Thyroid gland (tissue), 4 donors: ENCODE measurements around the gene LRRC4C. TPM values are rescaled to one million over a fixed set of nuclear protein-coding genes. Genes with fewer than 3 reads are reported as not detected.

Experiments
- DNase-seq, 2 donors: peaks; one replicate each; pipeline ENCODE4 v3.0.0-alpha.2; 2019
- H3K27ac ChIP-seq, 3 donors: fragments of 200-600 bp; sonication (generic); 1 replicate in 2 of 3; 2 replicates in 1 of 3; pipeline ENCODE4 v1.5.1; 2016 to 2019; ENCODE audit warnings: mild to moderate bottlenecking in 1 of 3, moderate library complexity in 1 of 3
- H3K27me3 ChIP-seq: fragments of 200-600 bp; sonication (generic); one replicate; pipeline ENCODE4 v1.5.1; 2019
- H3K36me3 ChIP-seq, 2 donors: fragments of 200-600 bp; sonication (generic); one replicate each; pipeline ENCODE4 v1.5.1; 2016 to 2019
- H3K4me1 ChIP-seq, 2 donors: fragments of 200-600 bp; sonication (generic); one replicate each; pipeline ENCODE4 v1.5.1; 2017 to 2019
- H3K4me3 ChIP-seq, 3 donors: fragments of 200-600 bp; sonication (generic); replicated peaks in 1 of 3; 1 replicate in 2 of 3; 2 replicates in 1 of 3; pipeline ENCODE4 v1.5.1; 2016; ENCODE audit warnings: mild to moderate bottlenecking in 1 of 3
- H3K9me3 ChIP-seq: fragments of 200-600 bp; sonication (generic); one replicate; pipeline ENCODE4 v1.5.1; 2017
- POLR2A ChIP-seq, 2 donors: fragments of 450-650 bp; IDR thresholded peaks; one replicate each; pipeline ENCODE4 v1.6.1; 2017; ENCODE audit warnings: antibody characterized with exemption in 2 of 2, mild to moderate bottlenecking in 2 of 2, moderate library complexity in 1 of 2
- WGBS, 2 donors: methylation state at CpG; one replicate each; pipeline ENCODE4 v1.1.5; 2017; 5-methylcytosine and 5-hydroxymethylcytosine counted together
- intact Hi-C: fragments of 100-400 bp; cut with DNase I; formaldehyde crosslinking; loops from one replicate; pipeline ENCODE4 v1.15.1; 2023
- total RNA-seq, 4 donors: library from RNA; depleted of rRNA; stranded (reverse); fragments of >200 nt; gene quantifications; one replicate each; pipeline ENCODE4 v1.2.3, GENCODE V29; 2016
- TF ChIP-seq, protein P1 (sequence below), 6 experiments: fragments of 200-600 bp in 3 of 6; fragments of 450-650 bp in 3 of 6; sonication (generic) in 3 of 6; IDR thresholded peaks; one replicate each; pipeline ENCODE4 v1.5.1; 2016 to 2019; ENCODE audit warnings: antibody characterized with exemption in 6 of 6, mild to moderate bottlenecking in 2 of 6, inconsistent platforms in 1 of 6, moderate library complexity in 1 of 6

The LRRC4C gene
- total RNA-seq, 4 donors from 2014 or later, result 4.6 to 13.9 (median 7.8) TPM

DNA sequence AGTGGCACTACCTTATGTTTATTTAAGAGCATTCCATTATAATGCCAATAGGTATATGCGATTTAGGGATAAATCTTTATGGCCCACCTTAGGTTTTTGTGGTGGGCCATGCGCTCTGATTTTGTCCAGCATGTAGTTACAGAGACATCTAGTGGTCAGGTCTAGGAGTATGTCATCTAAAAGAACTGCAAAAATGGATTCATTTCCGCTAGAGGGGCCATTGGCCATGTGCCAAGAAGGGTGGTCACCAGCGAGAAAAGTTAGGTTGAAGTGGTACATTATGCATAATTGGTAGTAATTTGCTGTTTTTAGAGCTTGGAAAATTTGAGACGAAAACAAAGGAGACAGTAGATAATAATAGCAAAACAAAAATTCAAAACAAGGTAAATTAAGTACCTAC is 27.7 kb downstream of the LRRC4C start:
- 50 to 51% methylated on average over 5 of the region's 5 CpGs for WGBS, 2 donors
- Histone ChIP-seq H3K27ac (no peak overlapping the region), H3K36me3 (no peaks in the 10 kb centered on the region), H3K27me3 (no peaks in the 10 kb centered on the region), H3K4me3 (no peak overlapping the region), H3K4me1 (no peaks in the 10 kb centered on the region), H3K9me3 (no peaks in the 10 kb centered on the region)
- intact Hi-C loops, result no loop called here
- DNase-seq, result peak in 1 of 2 donors; percentile 5
- TF ChIP-seq, protein P1, sequence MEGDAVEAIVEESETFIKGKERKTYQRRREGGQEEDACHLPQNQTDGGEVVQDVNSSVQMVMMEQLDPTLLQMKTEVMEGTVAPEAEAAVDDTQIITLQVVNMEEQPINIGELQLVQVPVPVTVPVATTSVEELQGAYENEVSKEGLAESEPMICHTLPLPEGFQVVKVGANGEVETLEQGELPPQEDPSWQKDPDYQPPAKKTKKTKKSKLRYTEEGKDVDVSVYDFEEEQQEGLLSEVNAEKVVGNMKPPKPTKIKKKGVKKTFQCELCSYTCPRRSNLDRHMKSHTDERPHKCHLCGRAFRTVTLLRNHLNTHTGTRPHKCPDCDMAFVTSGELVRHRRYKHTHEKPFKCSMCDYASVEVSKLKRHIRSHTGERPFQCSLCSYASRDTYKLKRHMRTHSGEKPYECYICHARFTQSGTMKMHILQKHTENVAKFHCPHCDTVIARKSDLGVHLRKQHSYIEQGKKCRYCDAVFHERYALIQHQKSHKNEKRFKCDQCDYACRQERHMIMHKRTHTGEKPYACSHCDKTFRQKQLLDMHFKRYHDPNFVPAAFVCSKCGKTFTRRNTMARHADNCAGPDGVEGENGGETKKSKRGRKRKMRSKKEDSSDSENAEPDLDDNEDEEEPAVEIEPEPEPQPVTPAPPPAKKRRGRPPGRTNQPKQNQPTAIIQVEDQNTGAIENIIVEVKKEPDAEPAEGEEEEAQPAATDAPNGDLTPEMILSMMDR (IDR thresholded peaks at IDR 0.05), result peak in 5 of 6 experiments; percentile 17 to 68 (median 56)
- no peak for TF ChIP-seq POLR2A (IDR thresholded peaks at IDR 0.05)

DNA sequence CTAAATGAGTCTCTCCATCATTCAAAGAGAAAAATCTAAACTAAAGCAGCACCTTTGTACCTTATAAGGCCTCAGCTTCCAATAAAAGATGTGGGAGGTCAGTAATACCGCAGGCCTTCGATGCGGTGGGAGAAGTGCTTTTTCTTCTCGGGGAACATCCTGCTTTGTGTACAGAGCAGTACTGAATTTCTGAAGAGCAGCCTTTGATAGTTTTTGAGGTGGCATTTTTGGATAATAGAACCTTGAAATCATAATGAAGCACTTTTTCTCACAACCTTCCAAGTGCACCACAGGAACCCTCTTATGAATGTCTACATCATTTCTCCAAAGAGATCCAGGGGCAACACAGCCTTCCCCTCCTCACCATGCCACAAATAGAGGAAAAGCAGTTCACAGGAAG is 39.6 kb downstream of the LRRC4C start:
- Histone ChIP-seq H3K4me1 (no peaks in the 10 kb centered on the region), H3K27me3 (no peaks in the 10 kb centered on the region), H3K4me3 (no peak overlapping the region), H3K27ac (no peak overlapping the region), H3K9me3 (no peaks in the 10 kb centered on the region), H3K36me3 (no peaks in the 10 kb centered on the region)
- intact Hi-C loops, result no loop called here
- DNase-seq, result no peak
- TF ChIP-seq POLR2A (IDR thresholded peaks at IDR 0.05), result no peak
- TF ChIP-seq, protein P1 (IDR thresholded peaks at IDR 0.05), result no peak
- 93 to 94% methylated on average over 4 of the region's 4 CpGs for WGBS, 2 donors

DNA sequence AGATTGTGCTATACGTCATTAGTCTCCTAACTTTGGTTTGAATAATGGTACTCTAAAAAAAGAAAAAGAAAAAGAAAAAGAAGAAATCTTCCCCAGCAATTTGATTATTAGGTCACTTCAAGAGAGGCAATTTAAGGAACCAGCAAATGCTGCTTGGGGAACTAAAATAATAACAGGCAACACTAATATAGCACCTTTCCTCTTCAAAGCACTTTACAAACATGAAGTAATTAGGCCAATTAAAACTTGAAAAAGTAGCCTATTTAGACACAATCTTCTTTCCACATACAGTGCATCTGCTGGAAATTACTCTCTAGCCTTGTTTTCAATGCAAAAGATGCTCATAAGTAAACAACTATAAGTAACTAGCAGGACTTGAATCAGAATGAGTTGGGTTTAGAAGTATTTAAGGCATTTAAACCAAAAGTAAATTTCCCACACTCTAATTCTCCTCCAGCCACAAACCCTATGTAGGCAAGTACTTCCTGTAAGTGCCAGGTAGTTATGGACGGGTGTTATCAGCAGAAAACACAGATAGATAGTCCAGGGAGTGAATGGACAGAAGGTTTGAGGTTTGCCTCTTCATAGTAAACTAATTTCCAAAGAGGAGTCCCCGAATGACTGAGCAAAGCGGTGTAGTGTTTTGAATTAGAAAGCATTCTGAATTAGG is 44.5 kb downstream of the LRRC4C start:
- Histone ChIP-seq H3K36me3 (no peaks in the 10 kb centered on the region), H3K9me3 (no peaks in the 10 kb centered on the region), H3K4me3 (no peak overlapping the region), H3K27me3 (no peaks in the 10 kb centered on the region), H3K4me1 (no peaks in the 10 kb centered on the region), H3K27ac (no peak overlapping the region)
- DNase-seq, result no peak
- TF ChIP-seq, protein P1 (IDR thresholded peaks at IDR 0.05), result no peak
- no peak for TF ChIP-seq POLR2A (IDR thresholded peaks at IDR 0.05)
- intact Hi-C loops, result no loop called here
- WGBS, 2 donors, result 81 to 85% methylated on average over 4 of the region's 4 CpGs

DNA sequence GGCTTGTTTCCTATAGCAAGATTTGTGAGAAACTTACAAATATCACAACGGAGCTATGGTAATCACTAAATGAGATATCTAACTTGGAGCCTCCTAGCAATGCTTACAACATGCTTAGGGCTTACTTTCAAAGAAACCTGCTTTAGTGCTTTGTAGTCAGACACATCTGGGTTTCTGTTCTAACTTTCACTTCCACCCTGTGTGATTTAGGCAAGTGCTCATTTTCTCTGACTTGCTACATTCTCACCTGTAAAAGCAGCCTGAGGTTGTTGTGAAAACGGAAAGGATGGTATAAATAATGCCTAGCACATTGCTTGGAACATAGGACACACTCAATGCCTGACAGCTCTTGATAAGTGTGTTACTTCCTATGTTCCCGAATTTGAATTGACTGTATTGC is 45.6 kb downstream of the LRRC4C start:
- H3K27ac ChIP-seq, result no peak overlapping the region
- H3K4me3 ChIP-seq, result no peak overlapping the region
- H3K36me3 ChIP-seq, result no peaks in the 10 kb centered on the region
- H3K9me3 ChIP-seq, result no peaks in the 10 kb centered on the region
- H3K27me3 ChIP-seq, result no peaks in the 10 kb centered on the region
- no peaks in the 10 kb centered on the region for H3K4me1 ChIP-seq
- intact Hi-C loops, result no loop called here
- DNase-seq, result no peak
- WGBS, 2 donors, result 54 to 55% methylated on average over 3 of the region's 3 CpGs
- TF ChIP-seq, protein P1 (IDR thresholded peaks at IDR 0.05), result no peak
- no peak for TF ChIP-seq POLR2A (IDR thresholded peaks at IDR 0.05)

DNA sequence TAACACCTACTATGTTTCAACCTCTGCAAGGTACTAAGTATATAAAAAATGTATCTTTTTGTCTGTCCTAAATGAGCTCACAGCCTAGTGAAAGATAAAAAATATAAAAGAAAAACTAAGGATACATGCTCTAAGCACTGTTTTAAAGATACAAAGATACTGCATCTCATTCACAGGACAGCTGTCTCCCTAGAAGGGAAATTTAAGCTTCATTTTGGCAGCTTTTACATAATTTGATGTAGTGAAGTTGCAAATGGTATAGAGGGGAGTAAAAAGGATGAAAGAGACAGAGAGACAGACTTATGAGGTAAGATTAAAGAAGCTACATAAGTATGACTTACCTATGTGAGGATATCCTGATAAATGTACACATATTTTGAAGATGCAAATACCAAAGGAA is 53.6 kb downstream of the LRRC4C start:
- H3K27ac ChIP-seq, result no peak overlapping the region
- TF ChIP-seq, protein P1 (IDR thresholded peaks at IDR 0.05), result no peak
- TF ChIP-seq POLR2A (IDR thresholded peaks at IDR 0.05), result no peak
- H3K4me3 ChIP-seq, result no peak overlapping the region
- no peaks in the 10 kb centered on the region for H3K4me1 ChIP-seq
- no peak for DNase-seq
- H3K27me3 ChIP-seq, result no peaks in the 10 kb centered on the region
- H3K36me3 ChIP-seq, result no peaks in the 10 kb centered on the region
- intact Hi-C loops, result no loop called here
- H3K9me3 ChIP-seq, result no peaks in the 10 kb centered on the region
